Activated gamma-delta T cell treated with anti-CD3 and anti-CD28 coated beads, Interleukin-2, amount 50 U/mL, for 16 hours (primary cell): ENCODE data around the gene CCDC102A.

Experiments
- DNase-seq: peaks from one replicate; pipeline ENCODE4 v3.0.0-alpha.2; 2020; ENCODE audit warnings: low read depth

CCDC102A gene

DNA sequence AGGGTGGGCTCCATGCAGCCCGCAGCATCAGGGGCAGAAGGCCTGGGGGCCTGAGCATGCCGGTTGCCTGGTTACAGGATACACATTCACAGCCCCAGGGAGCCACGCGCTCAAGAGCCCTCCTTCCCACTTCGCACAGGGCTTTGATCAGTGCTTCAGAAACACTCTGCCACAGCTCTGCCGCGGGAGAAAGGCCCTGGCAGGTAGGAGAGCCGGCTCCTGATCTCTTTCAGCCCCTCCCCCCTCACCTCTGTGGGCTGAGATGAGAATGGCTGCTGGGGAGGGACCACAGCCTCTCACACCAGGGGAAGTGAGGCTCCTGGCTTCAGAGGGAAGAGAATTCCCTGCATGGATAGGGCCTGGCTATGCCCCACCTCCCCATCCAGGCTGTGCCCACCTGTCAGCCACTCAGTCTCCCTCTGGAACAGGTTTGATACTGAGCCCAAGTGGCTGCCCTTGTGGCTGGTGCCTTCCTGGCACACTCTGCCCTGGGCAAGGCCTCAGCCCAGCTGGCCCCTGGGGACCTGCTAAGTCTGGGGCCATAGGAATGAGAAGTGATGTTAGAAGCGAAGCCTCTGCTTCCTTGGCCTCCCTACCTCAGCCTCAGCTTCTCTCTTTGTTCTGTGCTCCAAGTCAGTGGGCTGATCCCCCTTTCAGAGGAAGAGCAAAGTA is 58.7 kb downstream of the CCDC102A start:
- no peak for DNase-seq

DNA sequence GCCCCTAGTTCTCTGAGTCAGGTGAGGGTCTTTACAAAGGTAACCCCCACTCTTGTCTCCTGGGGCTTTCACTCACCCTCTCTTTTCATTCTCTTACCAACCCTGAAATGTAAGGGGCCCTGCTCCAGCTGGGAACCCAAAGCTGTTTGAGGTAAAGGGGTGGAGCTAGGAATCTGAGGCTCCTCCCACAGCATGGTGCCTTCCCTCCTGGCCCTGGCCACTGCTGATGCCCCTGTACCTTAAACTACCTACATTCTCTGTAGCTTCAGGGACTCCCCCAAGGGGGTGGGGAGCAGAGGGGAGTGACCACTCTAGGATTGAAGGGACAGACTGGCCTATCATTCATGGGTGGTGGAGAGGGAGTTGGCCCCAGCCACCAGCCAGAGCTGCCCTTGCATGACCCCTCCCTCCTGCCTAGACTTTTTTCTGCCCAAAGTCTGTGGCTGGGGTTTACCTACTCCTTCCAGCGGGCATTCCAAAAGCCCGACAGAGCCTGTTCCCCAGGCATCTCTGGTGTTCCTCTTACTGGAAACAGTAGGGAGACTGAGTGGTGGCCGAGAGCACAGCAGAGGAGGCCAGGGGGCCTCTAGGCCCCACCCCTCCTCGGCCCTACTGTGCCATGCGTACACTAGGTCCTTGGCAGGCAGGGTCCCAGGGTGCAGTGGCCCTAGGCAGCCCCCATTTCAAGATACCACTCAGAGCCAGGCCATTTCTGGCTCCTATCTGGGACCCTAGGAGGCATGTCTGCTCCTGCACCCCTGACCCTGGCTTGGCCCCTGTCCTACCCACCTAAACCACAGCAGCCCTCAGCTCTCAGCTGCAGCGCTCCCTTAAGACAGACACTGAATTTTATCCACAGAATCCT is 59.6 kb downstream of the CCDC102A start:
- no peak for DNase-seq

DNA sequence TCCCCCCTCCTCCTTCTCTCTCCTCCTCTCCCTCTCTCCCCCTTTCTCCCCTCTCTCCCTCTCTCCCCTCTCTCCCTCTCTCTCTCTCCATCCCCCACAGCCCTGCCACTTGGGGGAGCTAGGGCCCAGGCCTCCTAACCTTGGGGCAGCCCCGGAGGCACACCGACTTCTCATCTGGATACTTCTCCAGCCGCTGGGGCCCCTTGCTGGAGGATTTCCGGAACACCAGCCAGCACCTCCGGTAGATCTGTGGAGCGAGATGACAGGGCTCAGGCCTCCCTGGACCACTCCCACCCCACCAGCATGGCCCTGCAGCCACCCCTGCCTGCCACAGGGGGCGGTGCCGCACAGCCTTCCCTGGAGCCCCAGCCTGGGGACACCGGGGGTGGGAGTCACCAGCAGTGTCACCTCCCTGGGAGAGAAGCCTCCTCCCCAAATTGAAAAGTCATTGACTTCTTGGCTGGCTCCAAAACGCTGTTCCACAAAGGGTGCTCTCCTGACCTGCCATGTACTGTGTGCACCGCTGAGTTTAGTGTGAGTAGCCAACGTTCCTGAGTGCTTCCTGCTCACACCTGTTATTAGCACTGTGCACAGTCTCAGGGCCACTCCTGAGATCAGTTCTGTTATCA is 60.5 kb downstream of the CCDC102A start:
- peak; percentile 65 for DNase-seq

DNA sequence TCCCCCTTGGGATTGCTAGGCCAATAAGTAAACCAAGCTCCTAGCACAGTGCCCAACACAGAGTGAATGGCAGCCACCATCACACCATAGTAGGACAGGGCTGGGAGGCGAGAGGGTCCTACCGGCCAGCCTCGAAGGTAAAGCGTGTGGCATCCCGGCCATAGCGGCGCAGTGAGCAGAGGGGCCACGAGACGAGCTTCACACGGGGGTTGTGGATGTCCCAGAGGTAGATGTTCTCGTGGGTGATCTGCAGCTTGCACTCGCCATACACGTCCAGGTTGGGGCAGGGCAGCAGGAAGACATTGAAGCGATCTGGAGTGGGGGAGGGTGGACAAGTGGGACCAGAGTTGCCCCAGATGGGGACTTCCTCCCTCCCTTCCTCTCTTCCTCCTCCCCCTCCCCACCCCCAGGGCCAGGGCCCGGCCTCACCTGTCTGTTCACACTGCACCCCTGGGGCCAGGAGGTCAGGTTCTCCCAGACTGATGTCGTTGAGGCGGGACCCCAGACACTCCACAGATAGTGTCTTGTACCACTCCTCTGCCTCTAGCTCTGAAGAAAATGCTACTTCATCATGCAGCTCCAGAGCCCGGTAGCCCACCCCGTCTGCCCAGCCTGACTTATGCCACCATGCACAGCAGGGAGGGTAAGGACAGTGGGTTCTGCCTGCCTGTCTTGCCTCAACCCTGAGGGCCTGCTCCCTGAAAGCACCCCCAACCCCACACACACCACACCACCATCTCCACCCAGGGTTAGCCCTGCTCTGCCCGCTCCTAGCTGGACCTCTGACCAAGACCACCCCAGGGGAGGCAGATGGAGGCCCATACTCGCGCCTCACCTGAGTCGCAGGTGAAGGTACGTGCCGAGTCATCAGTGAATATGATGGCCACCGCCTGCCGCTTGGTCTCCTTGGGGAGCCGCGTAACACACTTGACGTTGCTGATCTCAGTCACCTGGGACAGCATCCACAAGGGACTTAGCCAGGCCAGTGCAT is 61.4 kb downstream of the CCDC102A start:
- no peak for DNase-seq

DNA sequence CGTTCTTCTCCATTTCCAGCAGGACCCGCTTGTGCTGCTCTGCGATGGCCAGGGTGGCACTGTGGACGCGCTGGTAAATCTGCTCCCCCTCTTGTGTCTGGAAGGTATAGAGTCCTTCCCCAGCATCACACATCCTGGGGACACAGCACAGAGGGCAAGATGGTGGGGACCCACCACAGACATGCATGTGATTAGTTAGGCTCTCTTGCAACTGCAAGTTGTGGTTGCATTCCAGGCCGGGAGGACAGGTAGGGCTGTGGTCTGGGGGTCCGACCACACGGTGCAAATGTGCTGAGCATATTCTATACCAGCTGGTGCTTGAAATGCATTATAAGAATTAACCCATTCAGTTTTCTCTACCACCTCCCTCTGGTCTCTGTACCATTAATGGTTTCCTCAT is 62.5 kb downstream of the CCDC102A start:
- DNase-seq: no peak

DNA sequence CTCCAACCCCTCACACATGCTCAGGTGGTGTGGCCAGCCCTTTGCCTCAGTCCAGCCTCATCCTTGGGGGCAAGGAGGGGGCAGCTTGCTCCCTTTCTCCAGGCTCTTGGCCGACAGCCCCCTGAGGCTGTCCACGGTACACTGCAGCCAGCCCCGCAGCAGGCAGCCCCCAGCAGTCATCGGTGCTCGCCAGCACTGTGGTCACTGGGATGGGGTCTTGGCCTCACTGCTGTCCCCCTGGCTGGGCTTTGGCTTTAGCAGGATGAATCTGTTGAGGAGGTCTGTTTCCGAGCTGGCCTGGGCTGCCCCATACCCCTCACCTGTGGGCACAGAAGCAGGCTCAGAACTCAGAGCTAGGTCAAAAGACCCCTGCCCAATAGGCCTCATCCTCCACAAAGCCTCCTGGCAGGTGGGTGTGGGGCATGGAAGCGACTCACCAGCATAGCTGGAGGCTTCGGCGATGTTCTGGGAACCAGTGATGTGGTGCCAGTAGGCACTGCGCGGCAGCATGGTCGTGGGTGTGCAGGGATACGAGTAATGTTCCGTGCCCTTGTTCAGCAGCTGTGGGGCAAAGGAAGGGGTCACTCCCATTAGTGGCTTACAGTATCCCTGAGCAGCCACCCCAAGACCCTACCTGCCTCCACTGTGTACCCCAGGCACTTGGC is 63.1 kb downstream of the CCDC102A start:
- no peak for DNase-seq

DNA sequence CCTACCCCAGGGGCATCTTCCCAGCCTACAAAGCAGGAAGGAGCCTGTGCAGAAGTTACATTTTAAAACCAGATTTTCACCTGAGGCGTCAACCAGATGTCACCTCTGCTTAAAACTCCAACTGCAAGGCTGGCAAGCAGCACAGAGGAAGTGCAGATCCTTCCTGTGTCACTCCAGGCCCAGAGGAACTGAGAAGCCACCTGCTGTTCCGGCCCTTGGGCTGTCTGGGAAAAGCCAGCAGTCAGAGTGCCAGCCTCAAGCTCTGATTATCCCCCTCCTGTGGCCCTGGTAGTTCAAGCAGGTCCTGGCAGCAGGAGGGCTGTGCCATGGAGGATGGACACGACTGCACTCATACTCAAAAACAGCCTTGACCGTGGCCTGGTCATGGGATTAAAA is 63.7 kb downstream of the CCDC102A start:
- no peak for DNase-seq

DNA sequence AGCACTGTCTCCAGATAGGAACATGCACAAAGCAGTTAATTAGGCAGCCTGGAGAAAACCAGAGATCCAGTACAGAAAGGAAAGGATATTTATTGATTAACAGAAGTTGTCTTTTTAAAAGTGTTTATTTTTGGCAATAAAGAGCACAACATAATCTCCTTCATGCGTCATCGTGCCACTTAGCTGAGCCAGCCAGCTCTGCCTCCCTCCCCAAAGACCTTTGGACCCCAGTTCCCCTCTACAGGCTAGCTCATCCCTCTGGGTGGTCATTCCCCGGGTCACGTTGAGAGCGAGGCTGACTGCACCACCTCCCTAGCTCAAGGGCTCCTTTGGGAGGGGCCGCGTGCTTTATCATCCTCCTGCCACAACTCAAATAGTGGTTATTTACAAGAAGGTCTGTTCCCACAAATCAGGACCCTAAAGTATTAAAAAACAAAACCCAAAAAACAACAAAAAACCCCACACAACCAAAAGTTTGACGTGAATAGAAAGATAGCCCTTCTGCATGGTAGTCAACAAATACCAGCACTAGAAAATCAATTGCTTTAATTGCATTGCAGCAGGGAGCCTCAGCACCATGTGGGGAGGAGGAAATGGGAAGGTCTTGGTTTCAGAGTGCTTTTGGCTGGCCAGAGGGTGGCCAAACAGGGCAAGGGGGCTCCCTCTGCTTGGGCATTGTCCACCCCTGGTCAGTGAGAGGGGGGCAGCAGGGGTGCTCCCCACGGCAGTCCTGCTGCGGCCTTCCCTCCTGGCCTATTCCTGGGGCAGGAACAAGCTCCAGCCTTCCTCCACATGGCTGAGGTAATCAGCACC is 64.3 kb downstream of the CCDC102A start:
- no peak for DNase-seq

DNA sequence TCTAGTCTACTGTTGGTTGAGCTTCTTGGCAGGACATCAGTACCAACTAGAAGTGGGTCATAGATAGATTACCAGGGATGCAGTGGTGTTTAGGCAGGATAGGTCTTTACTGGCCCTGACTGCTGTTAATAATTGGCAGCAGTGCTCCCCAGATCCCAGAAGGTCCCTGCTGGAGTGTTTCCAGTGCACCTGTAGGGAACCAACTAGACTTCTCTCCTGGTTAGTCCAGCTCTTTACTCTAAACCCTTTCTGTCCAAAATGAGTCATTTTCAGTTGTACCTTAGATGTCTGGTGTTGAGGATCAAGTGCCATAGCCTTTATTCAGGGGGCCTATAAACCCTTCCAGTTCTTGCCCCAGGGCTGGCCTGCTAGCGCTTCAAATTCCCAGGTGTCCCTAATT is 65.2 kb downstream of the CCDC102A start:
- no peak for DNase-seq

DNA sequence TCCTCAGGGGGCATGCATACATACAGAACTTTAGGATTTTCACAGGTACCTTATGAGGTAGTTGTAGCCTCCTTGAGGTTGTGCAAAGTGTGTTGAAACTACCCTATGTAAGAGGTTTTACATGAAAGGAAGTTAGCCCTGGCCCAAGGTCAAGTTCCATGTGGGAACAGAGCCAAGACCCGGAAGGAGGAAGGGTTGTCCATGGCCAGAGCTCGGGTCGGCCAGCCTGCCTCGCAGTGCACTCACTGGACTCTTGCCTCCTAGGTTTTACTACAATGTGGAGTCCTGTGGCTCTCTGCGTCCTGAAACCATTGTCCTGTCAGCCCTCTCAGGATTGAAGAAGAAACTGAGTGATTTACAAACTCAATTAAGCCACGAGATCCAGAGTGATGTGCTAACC is 65.7 kb downstream of the CCDC102A start:
- no peak for DNase-seq

DNA sequence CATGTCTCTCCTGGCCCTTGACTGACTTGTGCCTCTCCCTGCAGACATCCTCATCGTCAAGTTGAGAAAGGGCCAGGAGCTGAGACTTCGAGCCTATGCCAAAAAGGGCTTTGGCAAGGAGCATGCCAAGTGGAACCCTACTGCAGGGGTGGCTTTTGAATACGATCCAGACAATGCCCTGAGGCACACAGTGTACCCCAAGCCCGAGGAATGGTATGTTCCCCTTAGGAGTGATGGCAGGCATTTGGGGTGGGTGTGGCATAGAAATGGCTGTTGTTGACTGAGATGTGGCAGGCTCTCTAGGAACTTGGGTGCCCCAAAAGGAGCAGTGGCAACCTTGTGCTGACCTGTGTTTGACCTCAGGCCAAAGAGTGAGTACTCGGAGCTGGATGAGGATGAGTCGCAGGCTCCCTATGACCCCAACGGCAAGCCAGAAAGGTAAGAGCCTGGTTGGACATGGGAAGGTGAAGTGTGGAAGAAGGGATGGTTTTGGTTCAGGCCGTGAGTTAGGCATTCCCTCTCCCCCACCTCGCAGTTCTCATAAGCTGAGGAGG is 66.4 kb downstream of the CCDC102A start:
- DNase-seq: no peak

DNA sequence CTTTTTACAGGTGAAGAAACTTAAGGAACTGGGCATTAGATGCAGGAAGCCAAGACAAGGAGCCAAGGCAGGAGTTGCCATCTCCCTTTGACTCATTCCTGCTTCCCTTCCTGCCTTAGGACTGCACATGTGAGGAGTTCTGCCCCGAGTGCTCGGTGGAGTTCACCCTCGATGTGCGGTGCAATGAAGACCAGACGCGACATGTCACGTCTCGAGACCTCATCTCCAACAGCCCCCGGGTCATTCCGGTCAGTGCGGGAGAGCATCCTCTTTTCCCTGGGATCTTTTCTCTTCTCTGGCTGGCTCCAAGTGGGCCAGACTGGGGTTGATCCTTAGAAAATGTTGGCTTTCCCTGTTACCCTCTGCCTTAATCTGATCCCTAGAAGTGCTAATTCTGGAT is 67.3 kb downstream of the CCDC102A start:
- no peak for DNase-seq

DNA sequence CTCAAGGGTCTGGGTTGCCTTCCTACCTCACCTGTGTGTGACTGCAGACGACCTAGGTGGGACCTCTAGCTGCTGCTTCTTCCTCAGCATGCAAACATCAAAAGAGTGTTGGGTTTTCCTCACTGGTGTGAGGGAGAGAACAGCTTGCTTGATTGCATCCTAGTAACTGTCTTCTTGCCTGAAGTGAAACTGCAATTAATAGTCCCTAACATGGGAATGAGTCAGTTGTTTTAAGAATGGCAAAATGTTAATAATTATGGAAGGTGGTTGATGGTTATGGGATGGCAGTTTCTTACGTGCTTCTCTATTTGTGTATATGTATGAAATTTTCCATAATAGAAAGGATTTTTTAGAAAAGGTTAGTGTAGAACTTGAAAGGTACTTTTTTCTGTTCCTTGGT is 68.0 kb downstream of the CCDC102A start:
- no peak for DNase-seq

DNA sequence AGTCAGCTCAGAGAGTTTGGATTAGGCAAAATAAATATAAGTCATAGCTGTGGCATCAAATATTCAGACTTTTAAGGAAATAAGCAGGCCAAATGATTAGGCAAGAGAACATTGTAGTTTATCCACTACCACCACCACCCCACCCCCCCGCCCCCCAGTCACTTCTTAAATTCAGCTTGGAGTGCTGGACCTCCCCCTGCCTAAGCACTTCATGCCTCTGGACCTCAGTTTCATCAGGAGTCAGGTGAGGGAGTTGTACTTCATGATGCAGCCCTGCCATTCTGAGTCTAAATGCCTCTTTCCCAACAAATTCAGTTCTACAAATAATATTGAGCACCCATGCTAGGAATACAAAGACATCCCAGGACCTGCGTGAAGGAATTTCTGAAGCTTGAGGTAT is 71.8 kb downstream of the CCDC102A start:
- DNase-seq: no peak

DNA sequence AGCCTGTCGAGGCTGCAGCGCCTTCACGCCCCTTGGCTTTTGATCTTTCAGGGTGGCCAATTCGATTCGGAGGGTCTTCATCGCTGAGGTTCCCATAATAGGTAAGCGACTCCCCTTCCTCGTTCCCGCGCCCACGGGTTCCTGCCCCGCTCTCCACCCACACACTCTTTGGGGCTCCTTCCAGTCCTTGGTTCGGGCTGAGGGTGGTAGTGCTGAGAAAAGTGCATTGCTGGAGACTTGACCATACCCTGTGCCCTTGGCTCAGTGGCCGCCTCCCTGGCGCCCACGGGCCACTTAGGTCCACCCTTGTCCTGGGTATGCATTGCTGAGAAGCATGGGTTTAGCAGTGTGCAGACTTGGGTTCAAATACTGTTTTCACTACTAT is 73.4 kb downstream of the CCDC102A start:
- DNase-seq: no peak

DNA sequence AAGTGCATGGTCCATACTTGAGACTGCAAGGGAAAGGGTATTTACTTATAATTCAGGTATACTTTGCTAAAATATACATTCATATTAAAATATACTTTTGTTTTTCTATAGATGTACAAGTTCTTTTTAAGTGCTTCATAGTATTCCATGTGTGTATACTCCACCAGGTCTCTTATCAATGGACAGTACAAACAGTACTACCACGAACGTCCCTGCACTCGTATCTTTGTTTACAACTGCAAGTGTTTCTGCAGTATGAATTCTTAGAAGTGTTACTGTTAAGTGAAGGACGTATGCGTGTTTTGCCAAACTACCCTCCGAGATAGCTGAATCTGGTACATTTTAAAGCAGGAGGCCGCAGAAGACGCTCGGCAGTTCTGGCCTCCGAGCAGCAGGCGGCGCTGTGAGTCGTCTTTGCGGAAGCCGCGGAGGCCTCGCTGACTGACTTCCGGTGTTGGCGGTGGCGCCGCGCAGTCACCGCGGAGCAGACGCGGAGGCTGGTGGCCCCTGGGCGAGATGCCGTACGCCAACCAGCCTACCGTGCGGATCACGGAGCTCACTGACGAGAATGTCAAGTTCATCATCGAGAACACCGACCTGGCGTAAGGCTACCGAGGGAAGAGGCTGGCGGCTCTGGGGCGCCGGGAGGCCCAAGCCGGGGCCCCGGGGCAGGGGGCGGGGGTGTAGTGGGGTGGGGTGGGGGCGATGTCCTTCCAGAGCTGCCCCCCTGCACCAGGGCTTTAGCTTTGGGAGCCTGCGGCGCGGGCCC is 74.0 kb downstream of the CCDC102A start, which contains the start of gene POLR2C:
TSS of gene POLR2C (plus strand) at position 471 of the 769 bp plus-strand sequence. CDS start at position 517, 46 bp downstream.
- DNase-seq: peak; percentile 92
